IPS-15b (cell line): ENCODE results near the gene LPCAT2.

ENCODE experiments used
- H3K27me3 ChIP-seq: one replicate; pipeline ENCODE4 v1.6.1; 2013; ENCODE audit warnings: low read length; ENCODE audit not compliant: control insufficient read depth, insufficient read depth
- H3K36me3 ChIP-seq: one replicate; pipeline ENCODE4 v1.6.1; 2013; ENCODE audit warnings: low read length; ENCODE audit not compliant: control insufficient read depth, insufficient read depth
- H3K4me1 ChIP-seq: one replicate; pipeline ENCODE4 v1.6.1; 2013; ENCODE audit warnings: mild to moderate bottlenecking, low read length; ENCODE audit not compliant: control insufficient read depth, insufficient read depth
- H3K4me3 ChIP-seq: one replicate; pipeline ENCODE4 v1.5.1; 2013; ENCODE audit warnings: low read depth, low read length
- H3K9ac ChIP-seq: one replicate; pipeline ENCODE4 v1.6.1; 2013; ENCODE audit warnings: low read depth, mild to moderate bottlenecking, low read length
- H3K9me3 ChIP-seq: one replicate; pipeline ENCODE4 v1.6.1; 2013; ENCODE audit warnings: mild to moderate bottlenecking, low read length; ENCODE audit not compliant: control insufficient read depth, insufficient read depth

The LPCAT2 gene

DNA sequence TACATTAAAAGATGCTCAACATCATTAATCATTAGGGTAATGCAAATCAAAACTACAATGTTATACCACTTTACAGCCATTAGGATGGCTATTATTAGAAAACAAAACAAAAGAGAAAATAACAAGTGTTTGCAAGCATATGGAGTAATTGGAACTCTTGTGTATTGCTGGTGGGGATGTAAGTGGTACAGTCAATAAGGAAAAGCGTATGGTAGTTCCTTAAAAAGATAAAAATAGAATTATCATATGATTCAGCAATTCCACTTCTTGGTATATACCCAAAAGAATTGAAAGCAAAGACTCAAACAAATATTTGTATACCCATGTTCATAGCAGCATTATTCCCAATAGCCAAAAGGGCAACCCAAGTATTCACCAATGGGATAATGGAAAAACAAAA lies 56.2 kb downstream of the LPCAT2 start:
- Histone ChIP-seq H3K9me3 (no peaks in the 10 kb centered on the region), H3K9ac (no peak overlapping the region), H3K4me3 (no peak overlapping the region), H3K36me3 (no peaks in the 10 kb centered on the region), H3K27me3 (no peaks in the 10 kb centered on the region), H3K4me1 (no peaks in the 10 kb centered on the region)

DNA sequence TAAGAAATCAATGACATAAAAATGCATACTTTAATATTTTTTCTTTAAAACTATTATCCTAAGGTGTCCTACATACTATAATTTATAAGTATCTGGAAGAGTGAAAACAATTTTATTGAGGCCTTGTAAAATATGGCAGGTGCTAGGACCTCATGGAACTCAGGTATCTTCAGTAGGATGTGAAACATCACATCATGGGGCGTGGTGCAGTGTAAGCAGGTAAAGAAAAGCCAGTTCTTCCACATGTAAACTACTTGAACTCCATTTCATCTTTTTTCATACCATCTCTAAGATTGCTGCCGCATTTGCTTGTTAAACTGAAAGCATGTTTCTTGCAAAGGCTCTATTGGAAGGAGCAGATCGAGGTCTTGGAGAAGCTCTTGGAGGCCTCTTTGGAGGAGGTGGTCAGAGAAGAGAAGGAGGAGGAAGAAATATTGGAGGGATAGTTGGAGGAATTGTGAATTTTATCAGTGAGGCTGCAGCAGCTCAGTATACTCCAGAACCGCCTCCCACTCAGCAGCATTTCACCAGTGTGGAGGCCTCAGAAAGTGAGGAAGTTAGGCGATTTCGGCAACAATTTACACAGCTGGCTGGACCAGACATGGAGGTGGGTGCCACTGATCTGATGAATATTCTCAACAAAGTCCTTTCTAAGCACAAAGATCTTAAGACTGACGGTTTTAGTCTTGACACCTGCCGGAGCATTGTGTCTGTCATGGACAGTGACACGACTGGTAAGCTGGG lies 57.7 kb downstream of the LPCAT2 start, which contains the start of gene CAPNS2:
Gene CAPNS2 (plus strand): TSS at position 253 of the 744 bp plus-strand sequence. CDS start 73 bp downstream, at position 326.
- no peak within 1 kb of the TSS for H3K9ac ChIP-seq
- no peaks in the 10 kb centered on the region for H3K9me3 ChIP-seq
- no peaks in the 10 kb centered on the region for H3K36me3 ChIP-seq
- H3K4me1 ChIP-seq = no peaks in the 10 kb centered on the region
- H3K27me3 ChIP-seq = no peaks in the 10 kb centered on the region
- H3K4me3 ChIP-seq = no peak within 1 kb of the TSS

DNA sequence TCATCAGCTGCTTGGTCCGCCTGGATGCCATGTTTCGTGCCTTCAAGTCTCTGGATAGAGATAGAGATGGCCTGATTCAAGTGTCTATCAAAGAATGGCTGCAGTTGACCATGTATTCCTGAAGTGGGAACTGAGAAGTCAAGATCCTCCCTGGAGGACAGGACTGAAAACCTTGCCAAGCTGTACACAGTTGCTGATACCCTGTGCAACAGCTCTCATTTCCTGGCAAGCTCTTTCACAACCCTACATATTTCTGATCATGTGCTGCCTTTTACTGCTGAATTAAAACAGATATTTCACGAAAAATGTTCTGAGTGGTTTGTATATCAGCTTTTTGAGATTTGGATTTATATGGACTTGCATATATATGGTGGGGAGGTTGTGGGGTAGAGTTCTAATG lies 58.5 kb downstream of the LPCAT2 start:
- H3K9ac ChIP-seq = no peak overlapping the region
- H3K9me3 ChIP-seq = no peaks in the 10 kb centered on the region
- H3K4me3 ChIP-seq = no peak overlapping the region
- H3K27me3 ChIP-seq = no peaks in the 10 kb centered on the region
- no peaks in the 10 kb centered on the region for H3K4me1 ChIP-seq
- no peaks in the 10 kb centered on the region for H3K36me3 ChIP-seq

DNA sequence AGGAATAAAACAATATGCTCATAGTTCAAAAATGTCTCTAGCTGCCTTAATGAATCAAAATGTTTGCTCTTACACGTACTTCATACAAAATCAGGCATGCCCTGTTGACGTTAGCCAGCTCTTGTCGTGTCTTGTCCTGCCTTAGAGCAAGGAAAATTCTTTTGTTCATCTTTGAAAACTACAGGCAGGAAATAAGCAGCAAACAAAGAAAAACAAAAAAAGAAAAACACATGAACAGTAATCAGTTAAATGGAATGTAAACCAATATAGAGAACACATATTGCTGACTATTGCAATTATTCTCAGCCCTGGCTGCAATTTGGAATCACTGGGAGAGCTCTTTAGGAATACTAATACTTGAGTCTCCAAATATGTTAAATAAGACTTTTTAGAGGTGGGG lies 59.3 kb downstream of the LPCAT2 start:
- no peaks in the 10 kb centered on the region for H3K4me1 ChIP-seq
- H3K27me3 ChIP-seq = no peaks in the 10 kb centered on the region
- H3K9ac ChIP-seq = no peak overlapping the region
- no peaks in the 10 kb centered on the region for H3K36me3 ChIP-seq
- no peak overlapping the region for H3K4me3 ChIP-seq
- H3K9me3 ChIP-seq = no peaks in the 10 kb centered on the region

DNA sequence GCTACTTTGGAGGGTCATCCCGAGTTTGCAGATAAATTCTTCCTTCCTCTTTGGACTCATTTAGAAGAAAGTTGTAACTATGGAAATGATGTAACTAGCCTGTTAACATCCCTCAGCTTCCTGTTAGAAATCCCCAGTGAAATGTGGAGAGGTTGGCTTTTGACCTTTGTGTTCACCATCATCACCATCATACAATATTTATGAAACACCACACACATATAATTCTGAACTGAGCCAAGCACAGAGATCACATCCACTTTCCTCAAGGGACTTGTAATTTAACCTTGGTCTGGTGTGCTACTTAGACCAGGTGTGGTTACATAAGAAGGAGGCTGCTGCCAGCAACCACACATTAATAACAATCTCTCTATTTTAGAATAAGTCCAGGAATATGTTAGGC lies 60.2 kb downstream of the LPCAT2 start:
- Histone ChIP-seq H3K4me3 (no peak overlapping the region), H3K4me1 (no peaks in the 10 kb centered on the region), H3K9me3 (no peaks in the 10 kb centered on the region), H3K36me3 (no peaks in the 10 kb centered on the region), H3K9ac (no peak overlapping the region), H3K27me3 (no peaks in the 10 kb centered on the region)

DNA sequence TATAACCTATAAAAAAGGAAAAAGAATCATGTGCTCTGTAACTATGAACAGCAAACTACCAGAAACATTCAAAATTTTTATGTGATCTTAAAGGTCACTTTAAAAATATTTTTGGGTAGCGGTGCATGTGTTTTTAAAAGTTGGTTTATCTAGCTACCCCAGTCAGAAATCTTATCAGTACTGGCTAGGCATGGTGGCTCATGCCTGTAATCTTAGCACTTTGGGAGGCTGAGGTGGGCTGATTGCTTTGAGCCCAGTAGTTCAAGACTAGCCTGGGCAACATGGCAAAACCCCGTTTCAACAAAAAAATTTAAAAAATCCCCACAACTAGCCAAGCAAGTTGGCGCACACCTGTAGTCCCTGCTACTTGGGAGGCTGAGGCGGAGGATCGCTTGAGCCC lies 61.3 kb downstream of the LPCAT2 start:
- no peaks in the 10 kb centered on the region for H3K27me3 ChIP-seq
- H3K36me3 ChIP-seq = no peaks in the 10 kb centered on the region
- H3K9ac ChIP-seq = no peak overlapping the region
- no peak overlapping the region for H3K4me3 ChIP-seq
- H3K9me3 ChIP-seq = no peaks in the 10 kb centered on the region
- no peaks in the 10 kb centered on the region for H3K4me1 ChIP-seq

DNA sequence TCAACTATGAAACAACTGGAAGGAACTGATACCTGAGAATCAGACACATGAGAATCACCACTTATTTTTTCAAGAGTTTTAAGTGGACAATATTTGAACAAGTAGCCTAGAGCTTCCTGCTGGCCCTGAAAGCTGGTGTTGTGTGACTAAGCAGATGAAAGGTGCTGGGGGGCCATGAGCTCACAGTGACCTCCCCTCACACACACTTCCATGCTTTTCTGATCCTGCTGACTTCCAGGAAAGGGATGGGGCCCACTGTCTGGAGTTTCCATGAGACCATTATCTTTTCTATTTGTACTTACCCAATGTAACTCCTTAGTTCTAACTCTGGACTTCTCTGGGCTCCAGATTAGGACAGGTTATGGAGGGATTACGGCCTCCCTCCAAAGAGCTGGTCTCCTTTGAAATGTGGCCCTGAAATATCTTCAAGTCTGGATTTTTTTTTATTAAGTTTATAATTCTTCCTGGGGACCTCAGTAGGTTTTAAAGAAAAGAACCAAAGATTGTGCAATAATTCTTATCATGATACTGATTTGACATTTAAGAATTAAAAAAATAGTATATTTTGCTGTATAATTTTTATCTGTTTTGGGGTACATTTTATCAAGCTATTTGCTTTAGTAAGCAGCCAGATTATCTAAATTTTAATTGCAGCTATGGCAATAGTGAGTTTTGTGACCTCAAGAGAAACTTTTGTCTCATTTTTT lies 62.5 kb downstream of the LPCAT2 start:
- Histone ChIP-seq H3K9me3 (no peaks in the 10 kb centered on the region), H3K4me3 (no peak overlapping the region), H3K27me3 (no peaks in the 10 kb centered on the region), H3K4me1 (no peaks in the 10 kb centered on the region), H3K9ac (no peak overlapping the region), H3K36me3 (no peaks in the 10 kb centered on the region)

DNA sequence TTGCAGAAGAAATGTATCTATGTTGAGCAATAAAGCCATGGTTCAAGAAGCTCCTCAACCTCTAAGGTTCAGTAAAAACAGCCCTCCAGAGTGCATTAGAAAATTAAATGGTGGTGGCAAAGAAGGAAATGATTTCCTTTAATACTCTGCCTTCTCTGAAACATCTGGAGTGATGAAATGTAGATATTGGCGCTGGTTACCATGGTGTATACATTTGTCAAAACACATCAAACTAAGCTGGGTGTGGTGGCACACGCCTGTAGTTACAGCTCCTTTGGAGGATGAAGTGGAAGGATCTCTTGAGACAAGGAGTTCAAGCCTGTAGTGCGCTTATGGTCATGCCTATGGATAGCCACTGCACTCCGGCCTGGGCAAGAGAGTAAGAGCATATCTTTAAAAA lies 63.6 kb downstream of the LPCAT2 start:
- H3K4me1 ChIP-seq = no peaks in the 10 kb centered on the region

DNA sequence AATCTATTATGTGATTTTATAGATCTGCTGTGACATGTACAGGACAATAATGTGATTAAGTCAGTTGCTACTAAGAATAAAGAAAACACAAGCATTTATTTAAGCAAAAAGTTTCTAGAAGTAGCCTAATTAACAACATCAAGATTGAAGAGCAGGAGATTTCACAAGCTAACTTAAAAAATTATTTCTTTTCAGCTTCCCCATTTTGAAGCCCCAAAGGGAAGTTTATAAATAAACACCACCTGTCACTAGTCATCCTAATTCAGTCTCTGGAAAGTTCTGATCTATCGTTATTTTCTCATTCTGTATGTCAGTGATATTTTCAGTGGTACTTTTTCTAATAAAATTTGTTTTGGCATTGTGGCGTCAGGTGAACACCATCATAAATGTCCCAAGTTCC lies 65.9 kb downstream of the LPCAT2 start:
- Histone ChIP-seq H3K27me3 (no peaks in the 10 kb centered on the region), H3K36me3 (no peaks in the 10 kb centered on the region), H3K4me3 (no peak overlapping the region), H3K9ac (no peak overlapping the region), H3K9me3 (no peaks in the 10 kb centered on the region), H3K4me1 (no peaks in the 10 kb centered on the region)

More for the DNA sequence above, 63.6 kb downstream of the LPCAT2 start:
- no peak overlapping the region for H3K9ac ChIP-seq
- H3K27me3 ChIP-seq = no peaks in the 10 kb centered on the region
- no peaks in the 10 kb centered on the region for H3K9me3 ChIP-seq
- H3K36me3 ChIP-seq = no peaks in the 10 kb centered on the region
- no peak overlapping the region for H3K4me3 ChIP-seq

DNA sequence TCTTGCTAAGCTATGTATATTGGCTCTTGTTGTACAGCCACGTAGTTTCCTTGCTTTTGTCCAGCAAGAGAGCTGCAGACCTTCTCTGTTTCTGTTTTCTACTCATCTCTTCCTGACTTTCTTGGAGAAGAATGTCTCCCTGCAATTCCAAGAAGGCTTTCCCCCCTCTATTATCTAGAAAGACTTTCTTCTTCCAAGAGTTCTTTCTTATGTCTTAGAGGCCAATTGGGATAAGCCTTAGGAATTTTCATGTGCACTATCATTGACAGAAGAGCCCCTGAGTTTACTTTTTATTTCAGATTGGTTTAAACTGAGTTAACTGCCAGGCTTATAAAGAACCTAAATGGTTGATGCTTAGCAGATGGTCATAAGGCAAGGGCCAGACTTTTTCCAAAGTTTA lies 66.6 kb downstream of the LPCAT2 start:
- no peaks in the 10 kb centered on the region for H3K27me3 ChIP-seq
- no peak overlapping the region for H3K9ac ChIP-seq
- no peaks in the 10 kb centered on the region for H3K4me1 ChIP-seq
- no peaks in the 10 kb centered on the region for H3K9me3 ChIP-seq
- H3K36me3 ChIP-seq = no peaks in the 10 kb centered on the region
- no peak overlapping the region for H3K4me3 ChIP-seq

DNA sequence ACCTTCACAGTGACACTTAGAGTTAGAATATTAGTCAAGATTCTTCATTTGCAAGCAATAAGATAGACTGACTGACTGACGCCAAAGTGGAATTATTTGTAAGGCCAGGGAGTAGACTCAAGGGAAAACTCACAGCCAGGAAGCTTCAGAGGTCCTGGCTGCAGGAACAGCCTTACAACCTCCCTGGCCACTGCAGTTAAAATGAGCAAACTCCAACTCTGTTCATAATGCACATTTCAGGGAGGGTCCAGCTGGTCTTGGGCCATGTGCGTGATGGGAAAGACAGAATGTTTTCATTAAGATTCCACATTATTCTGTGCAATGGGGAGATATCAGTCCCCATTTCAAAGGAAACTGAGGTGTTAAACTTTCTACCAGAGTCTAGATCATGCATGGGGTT lies 67.5 kb downstream of the LPCAT2 start:
- no peaks in the 10 kb centered on the region for H3K4me1 ChIP-seq
- no peaks in the 10 kb centered on the region for H3K27me3 ChIP-seq
- H3K4me3 ChIP-seq = no peak overlapping the region
- no peaks in the 10 kb centered on the region for H3K9me3 ChIP-seq
- H3K36me3 ChIP-seq = no peaks in the 10 kb centered on the region
- no peak overlapping the region for H3K9ac ChIP-seq

DNA sequence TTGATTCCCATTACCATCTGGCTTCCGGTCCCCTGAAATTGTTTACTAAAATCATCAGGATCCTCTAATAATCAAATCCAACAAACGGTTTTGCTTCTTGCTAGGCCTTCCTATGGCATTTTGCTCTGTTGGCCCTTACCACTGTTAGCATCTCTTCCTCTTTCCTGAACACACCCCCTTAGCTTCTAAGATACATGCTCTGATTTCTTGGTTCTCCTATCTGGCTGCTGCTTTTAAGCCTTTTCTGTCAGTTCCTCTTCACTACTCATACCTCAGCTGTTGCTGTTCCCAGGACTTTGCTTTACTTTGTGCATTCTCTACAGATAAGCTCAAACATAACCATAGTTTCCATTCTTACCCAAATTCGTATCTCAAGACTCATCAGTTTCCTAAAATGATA lies 69.0 kb downstream of the LPCAT2 start:
- Histone ChIP-seq H3K27me3 (no peaks in the 10 kb centered on the region), H3K36me3 (no peaks in the 10 kb centered on the region), H3K9ac (no peak overlapping the region), H3K9me3 (no peaks in the 10 kb centered on the region), H3K4me3 (no peak overlapping the region), H3K4me1 (no peaks in the 10 kb centered on the region)
